ENCODE data around the gene IHH. TPM values are rescaled to one million over a fixed set of nuclear protein-coding genes. Genes with fewer than 3 reads are reported as not detected.

IHH gene
- polyA plus RNA-seq, 3 donors: 2.0 to 3.2 (median 2.0) TPM

DNA sequence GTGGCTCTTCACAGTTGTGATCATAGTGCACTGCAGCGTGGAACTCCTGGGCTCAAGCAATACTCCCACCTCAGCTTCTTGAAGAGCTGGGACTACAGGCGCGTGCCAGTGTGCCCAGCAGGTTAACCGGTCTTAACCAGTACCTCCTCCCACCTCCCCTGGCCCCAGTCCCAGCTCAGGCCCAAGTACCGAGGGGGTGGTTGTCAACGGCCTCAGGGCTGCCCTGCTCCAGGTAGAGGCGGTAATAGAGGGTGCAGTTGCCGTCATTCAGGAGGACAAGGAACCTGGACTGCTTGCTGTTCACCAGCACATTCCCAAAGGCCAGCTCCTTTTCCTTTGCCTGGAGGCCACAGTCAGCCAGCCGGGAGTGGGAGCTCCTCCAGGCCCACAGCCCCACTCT is 39.1 kb downstream of the IHH start:
- no peak for DNase-seq

DNA sequence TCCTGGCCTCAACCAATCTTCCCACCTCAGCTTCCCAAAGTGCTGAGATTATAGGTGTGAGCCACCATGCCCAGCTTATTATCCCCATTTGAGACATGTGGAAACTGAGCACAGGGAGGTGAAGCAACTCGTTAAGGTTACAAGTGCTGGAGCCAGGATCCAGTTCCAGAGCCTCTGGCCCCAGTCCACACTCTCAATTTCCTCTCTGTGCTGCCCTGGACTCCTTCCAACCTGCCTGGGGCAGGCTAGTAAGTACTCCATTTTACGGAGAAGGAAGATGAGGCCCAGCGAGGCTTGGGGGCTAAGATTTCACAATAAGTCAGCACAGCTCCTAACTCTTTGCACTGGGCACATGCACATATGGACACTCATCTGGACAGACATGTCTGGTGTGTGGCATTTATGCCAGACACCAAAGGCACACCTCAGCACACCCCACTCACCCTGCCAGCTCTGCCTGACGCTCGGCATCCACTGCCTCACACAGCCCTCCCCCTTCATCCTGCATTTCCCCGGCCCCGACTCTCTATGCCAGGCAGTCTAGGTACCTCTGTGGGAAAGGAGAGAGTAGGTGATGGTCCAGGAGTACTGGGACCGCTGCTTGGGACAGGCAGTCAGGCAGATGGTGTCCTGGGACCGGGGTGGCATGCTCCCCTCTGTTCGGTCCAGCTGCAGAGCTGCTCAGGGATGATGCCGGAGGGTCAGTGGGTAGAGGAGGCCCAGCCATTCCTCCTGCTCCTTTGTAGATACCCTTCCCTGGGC is 39.9 kb downstream of the IHH start:
- no peak for DNase-seq

DNA sequence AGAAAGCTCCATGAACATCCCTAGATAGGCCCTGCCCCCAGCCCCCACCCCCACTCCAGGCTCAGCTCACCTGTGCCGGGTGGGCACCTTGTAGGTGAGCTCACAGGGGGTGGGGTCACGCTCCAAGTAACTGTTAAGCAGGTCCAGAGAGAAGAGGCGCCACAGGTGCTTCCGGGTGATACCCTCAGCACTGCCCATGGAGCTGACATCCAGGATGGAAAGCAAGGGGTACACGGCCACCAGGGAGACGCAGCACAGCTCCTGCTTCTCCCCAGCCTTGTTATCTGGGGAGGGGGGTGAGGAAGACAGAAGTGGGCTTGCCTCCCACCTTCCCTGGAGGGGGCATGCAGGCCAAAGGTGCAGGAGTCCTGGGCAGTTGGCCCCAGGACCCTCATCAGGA is 41.3 kb downstream of the IHH start:
- no peak for DNase-seq

DNA sequence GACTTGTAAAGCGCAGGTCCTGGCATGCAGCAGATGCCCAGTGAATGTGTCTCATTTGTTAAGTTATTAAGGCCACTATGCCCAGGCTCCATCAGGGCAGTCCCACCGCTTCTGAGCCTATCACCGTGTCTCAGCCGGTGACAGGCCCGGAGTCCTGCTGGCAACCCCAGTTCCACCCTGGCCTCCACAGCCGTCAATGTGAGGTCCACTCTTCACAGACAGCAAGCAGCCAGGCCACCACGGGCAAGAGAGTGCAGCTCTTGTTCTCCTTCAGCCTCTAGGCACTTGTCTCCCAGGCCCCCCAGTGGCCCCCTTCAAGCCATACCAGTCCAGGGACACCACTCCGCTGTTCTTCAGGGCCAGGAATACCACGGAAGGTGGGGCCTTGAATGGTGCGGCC is 42.0 kb downstream of the IHH start:
- no peak for DNase-seq

DNA sequence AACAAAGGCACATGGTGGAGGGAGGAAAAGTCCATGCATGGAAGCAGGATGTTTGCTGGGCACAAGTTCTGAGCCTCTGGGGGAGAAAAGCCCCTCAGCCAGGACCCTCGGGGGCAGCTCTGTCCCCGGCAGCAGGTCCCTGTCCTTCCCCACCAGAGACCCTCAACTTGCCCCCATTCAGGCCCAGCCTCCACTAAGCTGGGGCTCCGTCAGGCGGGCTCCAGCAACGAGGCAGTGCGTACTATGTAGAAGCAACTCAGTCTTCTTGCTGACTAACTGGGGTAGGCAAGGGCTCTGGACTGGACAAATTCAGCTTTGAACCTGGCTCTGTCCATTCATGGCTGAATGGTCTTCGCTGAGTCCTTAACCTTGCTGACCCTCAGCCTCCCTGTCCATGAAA is 42.4 kb downstream of the IHH start:
- no peak for DNase-seq

DNA sequence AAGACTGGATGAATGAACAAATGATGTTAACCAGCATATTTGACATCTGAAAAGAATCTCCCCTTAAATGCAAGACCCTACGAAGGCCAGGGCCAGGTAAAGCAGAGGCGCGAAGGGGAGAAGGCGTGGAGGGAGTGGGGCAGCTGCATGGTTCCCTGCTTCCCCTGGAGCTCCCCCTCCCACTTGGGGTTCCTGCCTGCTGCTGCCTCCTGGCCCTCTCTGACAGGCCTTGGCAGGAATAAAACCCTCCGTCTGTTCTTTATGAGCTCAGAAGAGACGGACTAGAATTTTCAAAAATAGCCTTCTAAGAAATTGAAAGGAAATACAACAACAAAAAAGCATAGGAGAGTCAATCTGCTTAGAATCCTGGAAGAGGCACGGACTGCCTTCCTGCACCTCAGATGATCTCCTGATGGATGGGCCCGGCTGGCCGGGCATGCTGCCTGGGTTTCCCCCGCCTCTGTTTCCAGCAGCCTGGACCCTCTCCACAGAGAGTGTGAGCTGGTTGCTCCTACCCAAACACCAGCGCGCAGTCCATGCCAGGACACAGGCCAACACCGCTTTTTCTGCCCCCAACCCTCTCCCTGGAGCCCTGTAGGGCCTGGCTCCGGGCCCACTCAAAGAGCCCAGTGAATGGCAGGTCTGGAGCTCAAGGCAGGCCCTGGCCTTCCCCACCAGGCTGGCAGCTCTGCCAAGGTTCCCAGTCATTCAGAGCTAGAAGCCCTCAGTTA is 43.4 kb downstream of the IHH start:
- no peak for DNase-seq

DNA sequence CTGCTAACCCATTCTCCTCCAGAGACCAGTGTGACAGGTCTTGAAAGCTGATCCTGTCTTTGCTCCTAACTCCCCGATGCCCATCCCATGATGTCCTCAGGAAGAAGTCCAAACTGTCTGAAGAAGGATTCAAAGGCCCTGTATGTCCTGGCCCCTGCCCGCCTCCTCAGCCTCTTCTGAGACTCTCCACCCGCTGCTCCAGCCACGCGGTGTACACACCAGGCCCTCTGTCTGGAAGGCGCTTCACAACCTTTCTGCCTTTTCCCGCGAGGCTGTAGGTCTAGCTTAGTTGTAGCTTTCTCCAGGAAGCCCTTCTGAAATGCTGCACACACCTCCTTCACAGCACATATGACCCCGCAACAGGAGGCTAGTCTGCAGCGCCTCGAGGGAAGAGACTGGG is 44.0 kb downstream of the IHH start:
- no peak for DNase-seq

DNA sequence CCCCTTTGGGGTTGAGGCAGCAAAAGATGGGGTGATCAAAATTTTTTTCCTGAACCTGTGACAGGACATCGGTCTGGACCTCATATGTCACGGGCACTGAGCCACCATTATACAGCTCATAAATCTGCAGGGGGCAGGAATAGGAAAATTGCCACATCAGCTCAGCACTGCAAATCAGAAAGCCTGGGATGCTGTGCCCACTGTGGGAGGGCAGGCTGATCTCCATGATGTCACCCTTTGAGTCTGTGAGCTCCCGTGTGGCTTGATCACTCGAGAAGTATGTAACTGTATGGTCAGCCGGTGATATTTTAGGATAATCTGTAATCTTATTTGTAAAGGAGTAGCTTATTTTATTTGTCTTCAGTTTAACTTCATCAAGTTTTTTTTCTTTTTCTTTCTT is 49.8 kb downstream of the IHH start:
- DNase-seq: no peak

DNA sequence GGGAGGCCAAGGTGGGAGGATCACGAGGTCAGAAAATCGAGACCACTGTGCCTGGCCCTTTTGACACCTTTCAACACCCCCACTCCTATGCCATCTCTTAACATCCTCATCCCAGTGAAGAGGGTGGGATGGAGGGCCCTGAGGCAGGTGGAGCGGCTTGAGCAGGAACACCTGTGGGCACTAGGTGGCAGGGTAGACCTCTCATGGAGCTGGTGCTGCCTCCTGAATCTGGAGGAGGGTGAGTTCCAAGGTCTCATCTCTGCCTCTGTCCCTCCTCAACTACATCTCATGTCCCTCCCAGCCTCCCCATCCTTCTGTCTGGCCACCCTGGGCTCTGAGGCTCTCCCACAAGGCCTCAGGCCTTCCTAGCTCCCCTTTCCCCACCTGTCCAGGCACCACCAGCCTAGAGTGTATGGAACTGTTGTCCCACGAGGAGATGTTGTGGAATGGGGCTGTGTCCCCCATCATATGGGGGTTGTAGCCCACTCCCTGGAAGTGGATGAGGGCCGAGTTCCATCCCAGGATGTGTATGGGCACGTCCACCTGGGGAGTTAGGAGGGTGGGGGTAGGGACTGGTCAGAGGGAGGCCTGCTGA is 50.5 kb downstream of the IHH start:
- no peak for DNase-seq

DNA sequence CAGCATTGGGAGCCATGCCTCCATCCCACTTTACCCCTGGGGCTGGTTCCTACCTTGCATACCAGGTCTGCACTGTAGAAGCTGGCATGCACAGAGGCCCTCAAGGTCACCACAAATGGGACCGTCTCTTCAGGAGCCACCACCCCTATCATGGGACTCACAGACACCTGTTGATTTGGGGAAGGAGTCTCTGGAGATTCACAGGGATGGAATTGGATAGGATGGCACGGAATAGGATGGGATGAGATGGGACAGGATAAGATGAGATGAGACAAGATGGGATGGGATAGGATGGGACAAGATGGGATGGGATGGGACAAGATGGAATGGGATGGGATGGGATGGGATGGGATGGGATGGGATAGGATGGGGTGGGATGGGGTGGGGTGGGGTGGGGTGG is 51.4 kb downstream of the IHH start:
- no peak for DNase-seq

Other genes starting within 250 kb of the IHH start
- gene PRKAG3, start 229.1 kb downstream of the IHH start, polyA plus RNA-seq (ENCODE audit: insufficient read length in 3 of 3): under 1 TPM; 0.06 to 0.21 (median 0.12) TPM
- gene WNT6, start 201.1 kb downstream of the IHH start, polyA plus RNA-seq (ENCODE audit: insufficient read length in 3 of 3): under 1 TPM; 0.36 to 0.61 (median 0.43) TPM
- 1 to 10 TPM; 1.0 to 1.6 (median 1.1) TPM for gene WNT10A, start 180.1 kb downstream of the IHH start, polyA plus RNA-seq (ENCODE audit: insufficient read length in 3 of 3)
- gene CDK5R2, start 101.3 kb downstream of the IHH start, polyA plus RNA-seq (ENCODE audit: insufficient read length in 3 of 3): under 1 TPM in 1 of 3 donors, not detected in 2; 0.13 TPM
- under 1 TPM in 1 of 3 donors, not detected in 2; 0.17 TPM for gene FEV, start 75.7 kb downstream of the IHH start, polyA plus RNA-seq (ENCODE audit: insufficient read length in 3 of 3)
- not detected for gene CRYBA2, start 67.5 kb downstream of the IHH start, polyA plus RNA-seq (ENCODE audit: insufficient read length in 3 of 3)
- 1 to 10 TPM in 1 of 3 donors, under 1 TPM in 2; 0.07 to 1.1 (median 0.56) TPM for gene CFAP65, start 19.4 kb downstream of the IHH start, polyA plus RNA-seq (ENCODE audit: insufficient read length in 3 of 3)
- 10 to 100 TPM; 17.6 to 21.4 (median 19.6) TPM for gene NHEJ1, start 99.9 kb upstream of the IHH start, polyA plus RNA-seq (ENCODE audit: insufficient read length in 3 of 3)
- gene SLC23A3, start 109.1 kb upstream of the IHH start, polyA plus RNA-seq (ENCODE audit: insufficient read length in 3 of 3): 10 to 100 TPM; 23.5 to 29.0 (median 25.1) TPM
- 10 to 100 TPM; 71.7 to 79.7 (median 78.6) TPM for gene CNPPD1, start 116.0 kb upstream of the IHH start, polyA plus RNA-seq (ENCODE audit: insufficient read length in 3 of 3)
- gene RETREG2, start 117.4 kb upstream of the IHH start, polyA plus RNA-seq (ENCODE audit: insufficient read length in 3 of 3): 100 to 1,000 TPM; 113 to 119 (median 113) TPM
- gene ZFAND2B, start 145.9 kb upstream of the IHH start, polyA plus RNA-seq (ENCODE audit: insufficient read length in 3 of 3): 10 to 100 TPM; 40.9 to 51.8 (median 49.4) TPM
- gene ABCB6, start 158.0 kb upstream of the IHH start, polyA plus RNA-seq (ENCODE audit: insufficient read length in 3 of 3): 10 to 100 TPM; 37.9 to 47.3 (median 44.8) TPM
- gene ATG9A, start 168.7 kb upstream of the IHH start, polyA plus RNA-seq (ENCODE audit: insufficient read length in 3 of 3): 10 to 100 TPM; 45.2 to 48.4 (median 46.3) TPM
- gene ANKZF1, start 168.9 kb upstream of the IHH start, polyA plus RNA-seq (ENCODE audit: insufficient read length in 3 of 3): 10 to 100 TPM; 51.3 to 84.1 (median 72.8) TPM
- gene GLB1L, start 184.5 kb upstream of the IHH start, polyA plus RNA-seq (ENCODE audit: insufficient read length in 3 of 3): 10 to 100 TPM; 17.4 to 28.5 (median 27.1) TPM
- gene STK16, start 184.6 kb upstream of the IHH start, polyA plus RNA-seq (ENCODE audit: insufficient read length in 3 of 3): 10 to 100 TPM; 38.9 to 40.4 (median 39.9) TPM
- gene TUBA4B, start 192.3 kb upstream of the IHH start, polyA plus RNA-seq (ENCODE audit: insufficient read length in 3 of 3): 1 to 10 TPM in 1 of 3 donors, under 1 TPM in 2; 0.89 to 1.1 (median 0.91) TPM
- gene TUBA4A, start 193.0 kb upstream of the IHH start, polyA plus RNA-seq (ENCODE audit: insufficient read length in 3 of 3): 10 to 100 TPM; 32.9 to 40.0 (median 33.1) TPM
- gene DNAJB2, start 218.4 kb upstream of the IHH start, polyA plus RNA-seq (ENCODE audit: insufficient read length in 3 of 3): 10 to 100 TPM; 75.7 to 85.1 (median 79.1) TPM
- gene PTPRN, start 248.5 kb upstream of the IHH start, polyA plus RNA-seq (ENCODE audit: insufficient read length in 3 of 3): under 1 TPM; 0.16 to 0.27 (median 0.17) TPM

Measured in renal pelvis (tissue), 4 donors.